ENCODE results near the gene DERA. TPM values are rescaled to one million over a fixed set of nuclear protein-coding genes. Genes with fewer than 3 reads are reported as not detected.

The DERA gene
- total and polyA plus RNA-seq, 9 of the 15 experiments (the other 6 are each of a cell fraction or from before 2014, with no cell fraction given): 5.5 to 15.5 (median 7.8) TPM

DNA sequence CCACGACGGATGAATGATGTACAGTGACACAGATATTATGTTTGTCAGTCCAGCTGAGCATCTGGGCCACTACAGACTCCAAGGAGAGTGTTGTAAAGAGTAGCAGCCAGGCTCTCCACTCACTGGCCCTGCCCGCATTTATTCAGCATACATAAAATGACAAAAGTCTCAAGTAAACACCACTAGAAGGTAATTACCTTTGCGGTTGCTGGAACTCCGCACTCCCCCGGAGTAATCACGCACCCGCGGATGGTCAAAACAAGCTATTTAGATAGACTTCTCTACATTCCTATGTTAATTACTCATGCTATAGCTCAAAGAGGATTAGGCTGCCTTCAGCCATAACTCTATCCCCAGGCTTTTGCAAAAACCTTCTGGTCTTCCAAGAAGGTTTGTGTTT lies 47.8 kb upstream of the DERA start (continued):
- TF ChIP-seq PRDM10 (IDR thresholded peaks at IDR 0.05; ENCODE audit: partially characterized antibody) (no peak), TRIM24 (IDR thresholded peaks at IDR 0.05) (no peak)

DNA sequence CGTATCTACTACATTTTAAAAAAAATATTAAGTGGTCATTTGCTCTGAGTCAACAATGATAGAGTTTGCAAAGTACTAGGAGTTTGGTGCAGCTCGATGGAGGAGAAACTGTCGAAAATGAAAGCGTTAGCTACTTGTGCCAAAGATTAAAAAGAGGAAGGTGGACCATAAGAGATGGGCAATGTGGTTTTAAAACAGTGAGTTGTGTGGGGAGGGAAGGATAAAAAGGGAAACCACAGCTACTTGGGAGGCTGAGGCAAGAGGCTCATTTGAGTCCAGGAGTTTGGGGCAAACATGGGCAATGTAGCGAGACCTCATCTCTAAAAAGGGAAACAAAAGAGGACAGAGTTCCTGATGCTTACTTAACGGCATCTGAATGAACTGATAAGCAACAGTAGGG lies 47.1 kb upstream of the DERA start:
- ChIA-PET POLR2A (no interaction called here), CTCF (ENCODE audit: low intra/inter-chr PET ratio) (no interaction called here)
- Histone ChIP-seq H4K20me1 (replicated peaks; ENCODE audit: control insufficient read depth, insufficient read depth, low read length) (no peaks in the 10 kb centered on the region), H3K9ac (ENCODE audit: insufficient read depth in 1 of 2, low read depth in 2 of 2, low read length in 2 of 2) (no peak overlapping the region), H3K79me2 (ENCODE audit: control insufficient read depth, insufficient read depth, low read length) (no peaks in the 10 kb centered on the region), H3K4me1 (replicated peaks in 1 of 2; ENCODE audit: control insufficient read depth in 2 of 2, insufficient read depth in 2 of 2, low read length in 2 of 2) (no peaks in the 10 kb centered on the region), H3K9me1 (ENCODE audit: control insufficient read depth, insufficient read depth, low read length) (no peaks in the 10 kb centered on the region), H3K36me3 (ENCODE audit: control insufficient read depth, insufficient read depth, low read length) (no peaks in the 10 kb centered on the region), H3K4me2 (ENCODE audit: insufficient read depth, low read length) (no peak overlapping the region), H3K4me3 (no peak overlapping the region), H2AFZ (ENCODE audit: low read depth, low read length) (no peak overlapping the region), H3K27me3 (ENCODE audit: control insufficient read depth in 2 of 2, insufficient read depth in 2 of 2, low read length in 2 of 2) (no peaks in the 10 kb centered on the region), H3K27ac (ENCODE audit: extremely low read depth, low read depth, low read length) (no peak overlapping the region), H3K9me3 (replicated peaks; ENCODE audit: control insufficient read depth, insufficient read depth, low read depth, low read length) (no peaks in the 10 kb centered on the region)
- DNase-seq (ENCODE audit: extremely low read depth in 1 of 4, low spot score in 3 of 4) (no peak), ATAC-seq (no peak), FAIRE-seq (no peak)
- in situ Hi-C loops (cut with MboI): no loop called here
- WGBS (ENCODE audit: insufficient coverage, low coverage, missing lambda C conversion rate): 4% methylated on average over 6 of the region's 6 CpGs
- no TSS peak for BruUV-seq (replicated peaks)
- TF ChIP-seq, protein P1, sequence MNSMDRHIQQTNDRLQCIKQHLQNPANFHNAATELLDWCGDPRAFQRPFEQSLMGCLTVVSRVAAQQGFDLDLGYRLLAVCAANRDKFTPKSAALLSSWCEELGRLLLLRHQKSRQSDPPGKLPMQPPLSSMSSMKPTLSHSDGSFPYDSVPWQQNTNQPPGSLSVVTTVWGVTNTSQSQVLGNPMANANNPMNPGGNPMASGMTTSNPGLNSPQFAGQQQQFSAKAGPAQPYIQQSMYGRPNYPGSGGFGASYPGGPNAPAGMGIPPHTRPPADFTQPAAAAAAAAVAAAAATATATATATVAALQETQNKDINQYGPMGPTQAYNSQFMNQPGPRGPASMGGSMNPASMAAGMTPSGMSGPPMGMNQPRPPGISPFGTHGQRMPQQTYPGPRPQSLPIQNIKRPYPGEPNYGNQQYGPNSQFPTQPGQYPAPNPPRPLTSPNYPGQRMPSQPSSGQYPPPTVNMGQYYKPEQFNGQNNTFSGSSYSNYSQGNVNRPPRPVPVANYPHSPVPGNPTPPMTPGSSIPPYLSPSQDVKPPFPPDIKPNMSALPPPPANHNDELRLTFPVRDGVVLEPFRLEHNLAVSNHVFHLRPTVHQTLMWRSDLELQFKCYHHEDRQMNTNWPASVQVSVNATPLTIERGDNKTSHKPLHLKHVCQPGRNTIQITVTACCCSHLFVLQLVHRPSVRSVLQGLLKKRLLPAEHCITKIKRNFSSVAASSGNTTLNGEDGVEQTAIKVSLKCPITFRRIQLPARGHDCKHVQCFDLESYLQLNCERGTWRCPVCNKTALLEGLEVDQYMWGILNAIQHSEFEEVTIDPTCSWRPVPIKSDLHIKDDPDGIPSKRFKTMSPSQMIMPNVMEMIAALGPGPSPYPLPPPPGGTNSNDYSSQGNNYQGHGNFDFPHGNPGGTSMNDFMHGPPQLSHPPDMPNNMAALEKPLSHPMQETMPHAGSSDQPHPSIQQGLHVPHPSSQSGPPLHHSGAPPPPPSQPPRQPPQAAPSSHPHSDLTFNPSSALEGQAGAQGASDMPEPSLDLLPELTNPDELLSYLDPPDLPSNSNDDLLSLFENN (IDR thresholded peaks at IDR 0.05; ENCODE audit: low read depth in 2 of 2, low read length in 2 of 2): no peak
- TF ChIP-seq POLR2A (conservative IDR thresholded peaks at IDR 0.05) (no peak), ETV1 (tag; conservative IDR thresholded peaks at IDR 0.05; ENCODE audit: low read depth) (no peak)
- TF ChIP-seq, protein P2, sequence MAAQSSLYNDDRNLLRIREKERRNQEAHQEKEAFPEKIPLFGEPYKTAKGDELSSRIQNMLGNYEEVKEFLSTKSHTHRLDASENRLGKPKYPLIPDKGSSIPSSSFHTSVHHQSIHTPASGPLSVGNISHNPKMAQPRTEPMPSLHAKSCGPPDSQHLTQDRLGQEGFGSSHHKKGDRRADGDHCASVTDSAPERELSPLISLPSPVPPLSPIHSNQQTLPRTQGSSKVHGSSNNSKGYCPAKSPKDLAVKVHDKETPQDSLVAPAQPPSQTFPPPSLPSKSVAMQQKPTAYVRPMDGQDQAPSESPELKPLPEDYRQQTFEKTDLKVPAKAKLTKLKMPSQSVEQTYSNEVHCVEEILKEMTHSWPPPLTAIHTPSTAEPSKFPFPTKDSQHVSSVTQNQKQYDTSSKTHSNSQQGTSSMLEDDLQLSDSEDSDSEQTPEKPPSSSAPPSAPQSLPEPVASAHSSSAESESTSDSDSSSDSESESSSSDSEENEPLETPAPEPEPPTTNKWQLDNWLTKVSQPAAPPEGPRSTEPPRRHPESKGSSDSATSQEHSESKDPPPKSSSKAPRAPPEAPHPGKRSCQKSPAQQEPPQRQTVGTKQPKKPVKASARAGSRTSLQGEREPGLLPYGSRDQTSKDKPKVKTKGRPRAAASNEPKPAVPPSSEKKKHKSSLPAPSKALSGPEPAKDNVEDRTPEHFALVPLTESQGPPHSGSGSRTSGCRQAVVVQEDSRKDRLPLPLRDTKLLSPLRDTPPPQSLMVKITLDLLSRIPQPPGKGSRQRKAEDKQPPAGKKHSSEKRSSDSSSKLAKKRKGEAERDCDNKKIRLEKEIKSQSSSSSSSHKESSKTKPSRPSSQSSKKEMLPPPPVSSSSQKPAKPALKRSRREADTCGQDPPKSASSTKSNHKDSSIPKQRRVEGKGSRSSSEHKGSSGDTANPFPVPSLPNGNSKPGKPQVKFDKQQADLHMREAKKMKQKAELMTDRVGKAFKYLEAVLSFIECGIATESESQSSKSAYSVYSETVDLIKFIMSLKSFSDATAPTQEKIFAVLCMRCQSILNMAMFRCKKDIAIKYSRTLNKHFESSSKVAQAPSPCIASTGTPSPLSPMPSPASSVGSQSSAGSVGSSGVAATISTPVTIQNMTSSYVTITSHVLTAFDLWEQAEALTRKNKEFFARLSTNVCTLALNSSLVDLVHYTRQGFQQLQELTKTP (IDR thresholded peaks at IDR 0.05; ENCODE audit: low read depth in 1 of 2, partially characterized antibody in 2 of 2): no peak
- intact Hi-C loops (cut with micrococcal nuclease): no loop called here

Measured in K562 (cell line).